HG02798 (cell line): Measurements from ENCODE around the gene REEP2.
"Not testable (repeated sequence)": the region's sequence is repeated elsewhere in the genome, so short reads cannot be mapped to it uniquely, and the experiment has no call there.

Experiments
- ATAC-seq: cut with Tn5 transposase; IDR thresholded peaks from one replicate; pipeline ENCODE4 v1.9.1; 2021; ENCODE audit warnings: mild to moderate bottlenecking; ENCODE audit not compliant: unreplicated experiment, poor library complexity

REEP2 gene, protein sequence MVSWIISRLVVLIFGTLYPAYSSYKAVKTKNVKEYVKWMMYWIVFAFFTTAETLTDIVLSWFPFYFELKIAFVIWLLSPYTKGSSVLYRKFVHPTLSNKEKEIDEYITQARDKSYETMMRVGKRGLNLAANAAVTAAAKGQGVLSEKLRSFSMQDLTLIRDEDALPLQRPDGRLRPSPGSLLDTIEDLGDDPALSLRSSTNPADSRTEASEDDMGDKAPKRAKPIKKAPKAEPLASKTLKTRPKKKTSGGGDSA

DNA sequence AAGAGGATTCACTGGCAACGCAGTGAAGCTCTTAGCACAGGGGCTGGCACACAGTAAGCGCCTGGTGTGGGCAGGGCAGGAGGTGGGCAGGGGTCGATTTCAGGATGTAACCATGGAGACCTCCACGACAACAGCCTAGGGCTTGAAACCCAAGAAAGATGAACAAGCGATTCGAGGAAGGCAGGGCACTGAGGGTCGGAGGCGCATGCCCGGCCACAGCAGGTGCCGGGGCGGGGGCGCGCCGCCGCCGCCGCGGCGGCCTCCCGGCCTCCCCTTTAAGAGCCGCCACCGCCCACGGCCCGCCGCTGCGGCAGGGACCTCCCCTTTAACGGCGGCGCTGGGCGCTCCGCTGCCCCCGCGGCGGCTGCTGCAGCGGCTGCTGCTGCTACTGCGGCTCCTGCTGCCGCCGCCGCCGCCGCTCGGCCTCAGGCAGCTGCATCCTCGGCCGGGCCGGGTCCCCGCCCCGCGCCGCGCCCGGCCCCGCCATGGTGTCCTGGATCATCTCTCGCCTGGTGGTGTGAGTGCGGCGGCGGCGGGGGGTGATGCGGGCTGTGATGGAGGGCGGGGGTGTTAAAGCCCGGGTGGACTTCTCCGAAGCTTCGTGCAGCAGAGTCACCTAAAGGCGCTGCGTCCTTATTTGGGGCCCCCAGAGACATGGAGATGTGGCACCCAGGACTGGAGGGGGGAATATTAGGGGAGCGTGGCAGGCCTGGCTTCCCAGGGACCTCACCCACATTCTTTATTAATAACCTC is at the start of gene REEP2:
Gene REEP2 (plus strand): TSS at position 334 of the 753 bp plus-strand sequence. CDS start 152 bp downstream, at position 486.
- peak; percentile 81 for ATAC-seq

DNA sequence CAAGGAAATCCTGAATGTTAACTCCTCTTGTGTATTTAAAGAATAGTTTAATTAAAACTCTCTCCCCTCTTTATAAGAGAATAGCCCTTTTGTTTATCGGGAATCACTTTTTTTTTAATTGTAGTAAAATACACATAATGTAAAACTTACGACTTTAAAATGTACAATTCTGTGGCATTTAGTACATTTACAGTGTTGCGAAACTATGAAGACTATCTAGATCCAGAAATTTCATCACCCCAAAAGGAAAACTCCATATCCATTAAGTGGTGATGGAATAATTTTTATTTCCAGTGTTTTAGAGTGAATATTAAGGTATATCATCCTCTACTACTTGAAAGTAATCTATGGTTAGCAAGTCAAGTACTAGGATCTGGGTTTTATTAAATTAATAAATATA is 49.5 kb upstream of the REEP2 start:
- no peak for ATAC-seq

DNA sequence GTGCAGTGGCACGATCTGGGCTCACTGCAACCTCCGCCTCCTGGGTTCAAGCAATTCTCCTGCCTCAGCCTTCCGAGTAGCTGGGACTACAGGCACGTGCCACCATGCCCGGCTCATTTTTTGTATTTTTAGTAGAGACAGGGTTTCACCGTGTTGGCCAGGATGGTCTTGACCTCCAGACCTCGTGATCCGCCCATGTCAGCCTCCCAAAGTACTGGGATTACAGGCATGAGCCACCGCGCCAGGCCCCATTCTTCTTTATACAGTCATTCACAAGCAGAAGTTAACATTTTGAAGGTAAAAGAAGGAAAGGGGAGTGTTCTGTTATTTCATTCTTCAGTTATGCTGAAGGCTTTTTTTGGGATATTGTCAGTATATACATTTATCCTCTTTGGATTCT is 48.9 kb upstream of the REEP2 start:
- not testable (repeated sequence) for ATAC-seq

DNA sequence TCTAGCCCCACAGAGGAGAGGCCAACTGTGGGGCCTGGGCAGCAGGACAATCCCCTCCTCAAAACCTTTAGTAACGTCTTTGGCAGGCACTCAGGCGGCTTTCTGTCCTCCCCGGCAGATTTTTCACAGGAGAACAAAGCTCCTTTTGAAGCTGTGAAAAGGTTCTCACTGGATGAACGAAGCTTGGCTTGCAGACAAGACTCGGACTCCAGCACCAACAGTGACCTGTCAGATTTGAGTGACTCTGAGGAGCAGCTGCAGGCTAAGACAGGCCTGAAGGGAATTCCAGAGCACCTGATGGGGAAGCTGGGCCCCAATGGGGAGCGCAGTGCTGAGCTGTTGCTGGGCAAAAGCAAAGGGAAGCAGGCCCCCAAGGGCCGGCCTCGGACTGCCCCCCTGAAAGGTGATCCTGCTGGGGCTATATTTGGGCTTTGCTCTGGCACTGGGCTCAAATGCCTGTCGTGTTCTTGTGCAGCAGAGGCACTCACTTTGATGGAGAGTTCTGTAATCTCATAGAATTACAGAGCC is 46.9 kb upstream of the REEP2 start:
- no peak for ATAC-seq

DNA sequence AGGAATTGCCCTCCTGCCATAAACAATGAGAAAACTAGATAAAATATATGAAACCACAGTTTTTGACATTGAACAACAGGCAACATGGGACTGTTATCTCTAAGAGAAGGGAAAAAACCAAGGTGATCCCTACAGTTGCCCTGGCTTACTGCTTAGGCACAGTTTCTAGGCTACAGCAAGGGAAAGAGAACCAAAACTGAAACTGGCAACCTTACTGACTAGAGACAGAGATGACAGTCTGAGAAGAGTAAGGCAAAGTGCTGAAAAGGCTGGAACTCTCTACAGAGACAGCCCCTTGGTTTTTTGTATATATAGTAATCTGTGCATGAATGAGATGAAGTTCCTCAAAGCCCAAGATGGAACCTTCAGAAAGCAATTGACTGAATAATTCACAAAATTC is 36.2 kb upstream of the REEP2 start:
- ATAC-seq: peak; percentile 72

DNA sequence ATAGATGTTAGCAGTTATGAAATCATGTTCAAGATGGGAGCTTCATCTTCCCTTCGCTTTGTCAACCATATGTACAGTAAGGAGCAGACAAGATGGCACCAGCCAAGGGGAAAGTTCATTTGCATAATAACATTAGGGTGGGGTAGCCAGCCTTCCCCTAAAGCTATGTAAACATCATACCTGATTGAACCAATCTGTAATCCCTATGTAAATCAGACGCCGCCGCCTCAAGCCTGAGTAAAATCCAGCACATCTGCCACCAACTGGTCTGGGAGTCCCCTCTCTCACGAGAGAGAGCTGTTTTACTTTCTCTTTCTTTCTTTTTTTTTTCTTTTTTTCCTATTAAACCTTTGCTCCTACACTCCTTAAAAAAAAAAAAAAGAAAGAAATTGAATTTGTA is 30.8 kb upstream of the REEP2 start:
- peak; percentile 67 for ATAC-seq

DNA sequence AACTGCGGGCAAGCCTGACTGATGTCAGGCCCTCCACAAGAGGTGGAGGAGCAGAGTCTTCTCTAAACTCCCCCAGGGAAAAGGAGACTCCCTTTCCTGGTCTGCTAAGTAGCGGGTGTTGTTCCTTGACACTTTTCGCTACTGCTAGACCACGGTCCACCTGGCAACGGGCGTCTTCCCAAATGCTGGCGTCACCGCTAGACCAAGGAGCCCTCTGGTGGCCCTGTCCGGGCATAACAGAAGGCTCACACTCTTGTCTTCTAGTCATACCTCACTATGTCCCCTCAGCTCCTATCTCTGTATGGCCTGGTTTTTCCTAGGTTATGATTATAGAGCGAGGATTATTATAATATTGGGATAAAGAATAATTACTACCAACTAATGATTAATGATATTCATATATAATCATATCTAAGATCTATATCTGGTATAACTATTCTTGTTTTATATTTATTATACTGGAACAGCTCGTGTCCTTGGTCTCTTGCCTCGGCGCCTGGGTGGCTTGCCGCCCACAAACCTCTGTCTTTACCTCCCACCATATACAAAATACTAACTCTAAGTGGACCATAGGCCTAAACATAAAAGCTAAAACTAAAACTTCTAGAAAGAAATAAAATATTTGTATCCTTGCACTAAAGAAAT is 27.7 kb upstream of the REEP2 start:
- ATAC-seq: not testable (repeated sequence)

DNA sequence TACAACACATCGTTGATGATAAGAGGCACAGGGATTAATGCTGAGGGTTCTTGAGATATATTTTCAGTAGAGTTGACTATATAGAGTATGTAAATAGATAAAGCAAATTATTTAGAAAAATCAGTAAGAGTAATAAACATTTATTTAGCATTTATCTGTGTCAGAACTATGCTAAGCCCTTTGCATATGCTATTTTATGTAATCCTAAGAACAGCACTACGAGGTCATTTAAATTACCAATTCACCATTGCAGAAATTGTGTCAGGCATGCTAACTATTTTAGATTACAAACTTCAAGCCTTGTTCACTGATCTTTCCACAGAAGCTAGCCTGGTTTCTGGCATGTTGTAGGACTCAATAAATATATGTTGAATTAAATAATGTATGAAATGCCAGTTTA is 20.4 kb upstream of the REEP2 start:
- ATAC-seq: no peak

DNA sequence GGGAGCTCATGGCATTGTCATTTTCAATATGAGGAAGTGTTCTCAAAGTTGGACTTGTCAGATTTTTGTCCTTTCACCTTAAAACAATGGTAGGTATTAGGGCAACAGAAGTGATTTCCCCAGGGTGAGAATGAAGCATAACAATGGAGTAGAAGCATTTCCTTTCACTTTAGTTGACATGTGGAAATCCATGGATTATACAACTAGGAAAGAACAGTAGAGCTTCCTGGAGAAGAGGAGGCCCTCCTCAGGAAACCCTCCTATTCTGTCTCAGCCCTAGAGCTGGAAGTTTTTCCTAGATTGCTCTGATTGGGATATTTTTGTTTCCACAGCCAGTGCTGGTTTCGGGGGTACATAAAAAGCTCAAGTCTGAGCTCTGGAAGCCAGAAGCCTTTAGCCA is 13.8 kb upstream of the REEP2 start:
- no peak for ATAC-seq

DNA sequence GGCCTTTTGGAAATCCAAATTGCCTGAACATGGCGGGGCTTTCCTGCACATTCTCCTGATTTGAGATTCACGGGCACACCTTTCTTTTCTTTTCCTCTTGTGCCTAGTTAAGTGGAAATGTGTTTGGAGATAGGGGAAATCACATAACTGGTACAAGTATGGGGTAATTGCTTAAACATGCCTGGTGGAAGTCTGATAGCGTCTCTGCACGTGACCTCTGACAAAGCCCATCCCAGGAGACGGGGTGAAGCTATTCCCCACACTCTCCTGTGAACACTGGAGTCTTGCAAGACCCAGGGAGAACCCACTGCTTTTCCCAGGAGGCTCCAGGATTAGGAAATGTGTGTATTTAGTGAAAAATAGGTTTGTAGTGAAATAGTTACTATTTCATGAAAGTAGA is 2.9 kb upstream of the REEP2 start:
- no peak for ATAC-seq

DNA sequence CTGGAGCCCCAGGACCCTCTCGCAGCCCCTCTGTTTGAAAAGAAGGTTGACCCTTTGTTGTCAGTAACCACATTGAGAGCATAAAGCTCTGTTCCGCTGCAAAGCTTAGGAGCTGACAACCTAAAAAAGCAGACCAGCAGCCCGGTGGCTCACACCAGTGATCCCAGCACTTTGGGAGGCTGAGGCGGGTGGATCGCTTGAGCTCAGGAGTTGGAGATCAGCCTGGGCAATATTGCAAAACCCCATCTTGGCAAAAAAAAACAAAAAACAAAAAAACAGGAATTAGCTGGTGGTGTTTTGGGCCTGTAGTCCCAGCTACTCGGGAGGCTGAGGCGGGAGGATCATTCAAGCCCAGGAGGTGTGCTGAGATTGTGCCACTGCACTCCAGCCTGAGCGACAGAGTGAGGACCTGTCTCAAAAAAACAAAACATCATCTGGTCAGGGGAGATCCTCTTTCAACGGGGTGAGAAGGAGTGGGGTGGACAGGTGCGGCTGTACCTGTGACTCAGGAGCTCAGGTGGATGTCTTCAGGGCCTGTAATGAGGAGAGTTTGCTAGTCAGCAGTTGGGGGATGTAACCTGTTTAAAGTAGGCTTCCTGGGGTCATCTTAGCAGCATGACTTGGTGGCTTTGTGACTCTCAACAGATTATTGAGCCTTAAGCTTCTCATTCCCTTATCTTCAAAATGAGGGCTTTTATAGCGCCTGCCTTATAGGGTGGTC is 694 bp upstream of the REEP2 start:
- ATAC-seq: no peak

DNA sequence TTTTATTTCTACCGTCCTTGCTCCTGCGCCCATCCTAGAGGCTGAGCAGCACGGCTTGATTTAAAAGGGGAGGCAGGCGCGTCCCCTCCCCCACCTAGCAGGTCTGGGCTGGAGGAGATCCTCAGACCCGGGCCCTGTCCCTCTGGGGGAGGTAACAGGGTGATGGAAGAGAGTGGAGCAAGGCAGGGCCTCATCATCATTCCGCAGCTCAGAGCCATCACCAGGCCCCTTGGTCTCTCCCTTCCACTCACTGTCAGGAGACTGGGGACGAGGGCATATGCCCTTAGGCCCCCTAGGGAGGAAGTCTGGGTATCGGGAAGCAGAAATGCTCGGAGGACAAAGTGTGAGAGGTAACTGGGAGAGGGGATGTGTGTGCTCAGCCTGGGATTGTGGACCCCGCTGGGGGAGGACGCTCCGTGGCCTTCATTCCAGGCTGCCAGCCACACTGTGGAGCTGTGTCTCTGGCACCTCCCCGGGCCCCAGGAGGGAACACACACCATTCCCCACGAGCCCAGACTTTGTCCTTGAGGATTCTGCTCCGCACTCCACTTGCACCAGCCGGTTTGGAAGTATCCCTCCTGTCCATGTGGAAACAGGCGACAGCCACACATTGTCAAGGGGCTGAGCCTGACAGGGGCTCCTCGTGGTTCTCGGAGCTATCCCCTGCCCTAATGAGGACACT is 761 bp downstream of the REEP2 start:
- no peak for ATAC-seq

DNA sequence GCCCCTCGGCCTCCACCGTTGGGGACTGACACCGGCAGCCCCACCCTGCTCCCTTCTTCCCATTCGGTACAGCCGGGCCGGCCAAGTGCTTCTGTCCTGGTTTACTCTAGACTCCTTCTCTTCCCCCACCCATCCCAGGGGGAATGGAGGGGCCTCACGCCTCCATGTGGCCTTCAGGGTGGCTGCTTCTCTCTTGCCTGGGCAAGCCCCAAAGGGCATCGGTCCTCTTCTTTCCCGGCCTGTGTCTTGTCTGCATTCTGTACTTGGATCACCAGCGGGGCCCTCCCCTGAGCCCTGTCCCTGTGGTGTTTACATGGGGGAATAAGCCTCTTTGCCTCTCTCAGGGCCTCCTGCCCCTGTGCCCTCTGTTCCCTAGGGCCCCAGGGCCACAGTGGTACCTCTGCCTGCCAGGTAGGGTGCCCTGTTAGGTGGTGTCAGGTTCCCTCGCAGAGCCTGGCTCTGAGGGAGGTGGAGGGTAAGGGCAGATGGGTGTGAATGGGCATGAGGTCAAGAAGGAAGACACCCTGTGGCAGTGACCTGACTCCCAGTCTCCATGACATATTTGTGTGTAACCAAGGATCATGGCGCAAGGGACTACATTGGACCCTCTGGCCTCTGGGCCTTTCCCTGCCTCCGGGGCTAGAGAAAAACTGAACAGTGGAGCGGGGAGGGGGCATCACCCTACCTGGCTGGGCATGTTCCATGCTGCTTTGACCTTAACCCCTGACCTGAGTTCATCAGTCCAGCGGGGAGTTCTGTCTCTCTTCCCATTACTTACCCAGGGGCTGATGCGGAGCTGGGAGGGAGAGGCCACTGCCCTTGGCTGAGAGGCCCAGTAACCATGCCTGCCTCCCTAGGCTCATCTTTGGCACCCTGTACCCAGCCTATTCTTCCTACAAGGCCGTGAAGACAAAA is 1.6 kb downstream of the REEP2 start:
- ATAC-seq: no peak

DNA sequence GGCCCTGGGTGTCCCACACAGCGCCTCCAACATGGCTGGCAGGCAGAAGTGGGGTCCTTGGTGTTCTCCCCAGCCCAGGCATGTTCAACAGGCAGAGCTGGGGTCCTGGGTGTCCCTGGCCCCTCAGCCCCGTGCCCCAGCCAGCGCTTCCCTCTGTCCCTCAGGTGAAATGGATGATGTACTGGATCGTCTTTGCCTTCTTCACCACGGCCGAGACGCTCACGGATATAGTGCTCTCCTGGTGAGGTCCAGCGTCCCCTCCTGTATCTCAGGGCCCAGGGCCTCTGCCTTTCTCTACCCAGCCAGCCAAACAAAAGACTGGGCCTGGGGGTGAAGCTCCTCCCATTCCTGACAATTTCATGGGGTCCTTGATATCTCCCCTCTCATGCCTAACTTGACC is 2.4 kb downstream of the REEP2 start:
- no peak for ATAC-seq

DNA sequence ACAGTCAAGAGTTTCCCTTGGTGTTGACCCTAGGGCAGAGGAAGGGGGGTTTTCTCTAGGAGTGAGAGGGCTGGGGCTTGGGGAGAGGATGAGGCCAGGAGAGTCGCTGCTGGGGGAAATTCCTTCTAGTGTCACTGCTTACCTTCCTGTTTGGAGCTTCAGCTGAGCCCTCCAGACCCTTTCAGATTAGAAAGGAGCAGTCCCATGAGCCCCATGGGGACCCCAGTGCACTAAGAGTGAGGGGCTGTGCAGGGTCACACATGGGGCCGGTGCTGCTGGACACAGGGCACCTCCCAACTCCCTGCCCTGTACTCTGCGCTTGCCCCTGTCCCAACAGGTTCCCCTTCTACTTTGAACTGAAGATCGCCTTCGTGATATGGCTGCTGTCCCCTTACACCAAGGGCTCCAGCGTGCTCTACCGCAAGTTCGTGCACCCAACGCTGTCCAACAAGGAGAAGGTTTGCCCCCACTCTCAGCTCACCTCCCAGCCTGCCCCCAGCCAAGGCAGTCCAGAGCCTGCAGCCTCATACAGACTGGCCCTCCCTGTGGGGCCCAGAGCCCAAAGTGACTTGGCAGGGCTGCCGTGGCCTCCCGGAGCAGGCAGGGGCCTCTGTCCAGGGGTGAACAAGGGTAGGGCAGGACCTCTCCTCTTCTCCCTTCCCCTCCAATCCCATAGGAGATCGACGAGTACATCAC is 5.4 kb downstream of the REEP2 start:
- ATAC-seq: no peak

DNA sequence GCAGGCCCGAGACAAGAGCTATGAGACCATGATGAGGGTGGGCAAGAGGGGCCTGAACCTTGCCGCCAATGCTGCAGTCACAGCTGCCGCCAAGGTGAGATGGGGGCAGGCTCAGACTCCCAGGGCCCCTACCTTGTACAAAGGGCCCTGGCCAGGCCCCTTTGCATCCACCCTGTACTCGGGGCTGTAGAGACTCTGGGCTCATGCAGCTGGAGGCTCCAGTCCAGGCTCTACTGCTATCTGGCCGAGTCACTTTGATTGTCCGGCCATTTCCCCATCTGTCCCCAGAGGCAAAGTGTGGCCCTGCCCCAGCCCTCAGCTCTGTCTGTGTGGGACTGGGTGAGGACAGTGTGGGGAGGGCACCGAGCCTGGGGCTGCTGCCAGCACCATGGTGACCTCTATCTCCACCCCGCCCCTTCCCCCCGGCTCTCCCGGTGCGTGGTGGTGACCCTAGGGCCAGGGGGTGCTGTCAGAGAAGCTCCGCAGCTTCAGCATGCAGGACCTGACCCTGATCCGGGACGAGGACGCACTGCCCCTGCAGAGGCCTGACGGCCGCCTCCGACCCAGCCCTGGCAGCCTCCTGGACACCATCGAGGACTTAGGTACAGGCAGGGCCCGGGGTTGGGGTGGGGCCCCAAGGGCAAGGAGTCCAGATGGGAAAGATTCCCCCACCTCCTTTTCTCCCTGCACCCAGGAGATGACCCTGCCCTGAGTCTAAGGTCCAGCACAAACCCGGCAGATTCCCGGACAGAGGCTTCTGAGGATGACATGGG is 6.1 kb downstream of the REEP2 start:
- ATAC-seq: no peak

DNA sequence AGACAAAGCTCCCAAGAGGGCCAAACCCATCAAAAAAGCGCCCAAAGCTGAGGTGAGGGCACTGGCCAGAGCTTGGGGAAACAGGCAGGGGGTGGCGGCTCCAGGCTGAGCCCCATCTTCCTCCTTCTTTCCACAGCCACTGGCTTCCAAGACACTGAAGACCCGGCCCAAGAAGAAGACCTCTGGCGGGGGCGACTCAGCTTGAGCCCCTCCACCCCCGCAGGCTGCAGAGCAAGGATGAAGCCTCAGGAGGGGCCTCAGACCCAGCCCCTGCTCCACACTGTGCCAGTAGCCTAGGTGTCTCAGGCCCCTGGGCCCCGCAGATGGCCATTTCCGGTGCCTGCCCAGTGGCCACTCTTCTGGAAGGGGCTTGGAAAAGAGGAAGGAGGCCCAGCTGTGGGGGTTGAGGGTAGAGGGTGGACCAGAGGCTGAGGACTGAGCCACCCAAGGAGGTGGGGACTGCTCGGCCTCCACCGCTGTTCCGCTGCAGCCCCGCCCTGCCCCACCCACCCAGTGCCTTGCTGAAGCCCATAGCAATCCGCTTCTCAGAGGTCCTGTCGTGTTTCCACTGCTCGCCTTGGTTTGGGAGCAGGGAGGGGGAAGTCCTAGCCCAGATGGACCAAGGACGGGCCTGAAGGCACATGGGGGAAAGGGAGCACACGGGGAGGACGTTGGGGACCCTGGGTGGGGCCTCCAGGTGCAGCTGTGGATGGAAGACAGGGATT is 6.9 kb downstream of the REEP2 start:
- no peak for ATAC-seq
